ENCODE measurements around the gene PRDM16.
A peak's percentile ranks its signal among the peaks of the same experiment; 100 is the strongest.

The PRDM16 gene

DNA sequence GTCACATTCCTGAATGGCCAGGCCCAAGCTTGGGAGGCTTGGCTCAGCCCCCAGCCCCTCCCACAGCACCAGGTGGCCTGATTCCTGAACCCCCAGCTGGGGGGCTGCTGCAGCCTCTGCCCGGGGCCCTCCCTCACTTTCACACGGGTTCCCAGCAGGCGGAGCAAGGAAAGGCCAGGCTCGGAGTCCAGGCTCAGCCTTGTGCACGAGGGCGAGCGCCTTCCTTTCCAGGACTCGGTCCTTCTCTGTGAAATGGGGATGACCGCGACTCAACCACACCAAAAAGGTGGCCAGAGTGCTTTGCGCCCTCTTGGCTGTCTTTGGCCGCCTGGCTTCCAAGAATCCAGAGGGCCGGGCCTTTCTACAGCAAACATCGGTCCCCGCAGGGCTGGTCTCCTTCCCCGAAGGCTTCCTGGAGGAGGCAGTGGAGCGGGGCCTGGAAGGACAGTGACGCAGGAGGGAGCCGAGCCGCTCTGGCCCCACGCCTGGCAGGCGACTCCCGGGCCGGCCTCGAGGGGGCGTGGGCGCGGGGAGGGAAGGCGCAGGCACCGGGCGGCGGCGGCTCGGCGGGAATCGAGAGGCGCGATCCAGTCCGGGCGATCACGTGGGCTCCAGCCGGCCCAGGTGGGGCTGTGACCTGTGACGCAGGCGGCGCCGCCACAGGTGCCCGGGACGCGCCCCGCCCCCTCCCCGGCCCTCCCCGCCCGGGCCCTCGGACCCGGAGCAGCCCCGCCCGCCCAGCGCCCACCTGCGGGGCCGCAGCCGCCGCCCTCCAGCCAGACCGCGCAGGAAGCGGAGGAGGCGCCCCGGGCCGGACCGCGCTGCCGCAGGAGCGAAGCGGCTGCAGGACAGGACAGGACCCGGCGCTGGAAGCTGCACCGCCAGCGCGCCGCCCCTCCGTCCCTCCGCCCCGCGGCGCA, 385.1 kb downstream of the PRDM16 start, which contains the start of gene ARHGEF16:
Gene ARHGEF16, plus strand, starts transcription at position 775 of the 920 bp plus-strand sequence. CDS start 8,420 bp downstream, outside the sequence.
- Histone ChIP-seq H3K36me3 (ENCODE audit: control insufficient read depth, insufficient read depth, low read length) (peaks cover 10% of the 10 kb centered on the region), H3K4me1 (ENCODE audit: control insufficient read depth, insufficient read depth, low read length) (peaks cover 18% of the 10 kb centered on the region), H3K9ac (ENCODE audit: low read depth, low read length) (peak within 1 kb of the TSS; percentile 72), H3K27ac (ENCODE audit: low read depth, low read length) (peak within 1 kb of the TSS; percentile 99), H3K4me3 (ENCODE audit: low read depth, low read length) (peak within 1 kb of the TSS; percentile 78), H3K27me3 (ENCODE audit: control insufficient read depth, insufficient read depth, low read length) (no peaks in the 10 kb centered on the region), H3K9me3 (ENCODE audit: control insufficient read depth, insufficient read depth, low read length) (no peaks in the 10 kb centered on the region)

DNA sequence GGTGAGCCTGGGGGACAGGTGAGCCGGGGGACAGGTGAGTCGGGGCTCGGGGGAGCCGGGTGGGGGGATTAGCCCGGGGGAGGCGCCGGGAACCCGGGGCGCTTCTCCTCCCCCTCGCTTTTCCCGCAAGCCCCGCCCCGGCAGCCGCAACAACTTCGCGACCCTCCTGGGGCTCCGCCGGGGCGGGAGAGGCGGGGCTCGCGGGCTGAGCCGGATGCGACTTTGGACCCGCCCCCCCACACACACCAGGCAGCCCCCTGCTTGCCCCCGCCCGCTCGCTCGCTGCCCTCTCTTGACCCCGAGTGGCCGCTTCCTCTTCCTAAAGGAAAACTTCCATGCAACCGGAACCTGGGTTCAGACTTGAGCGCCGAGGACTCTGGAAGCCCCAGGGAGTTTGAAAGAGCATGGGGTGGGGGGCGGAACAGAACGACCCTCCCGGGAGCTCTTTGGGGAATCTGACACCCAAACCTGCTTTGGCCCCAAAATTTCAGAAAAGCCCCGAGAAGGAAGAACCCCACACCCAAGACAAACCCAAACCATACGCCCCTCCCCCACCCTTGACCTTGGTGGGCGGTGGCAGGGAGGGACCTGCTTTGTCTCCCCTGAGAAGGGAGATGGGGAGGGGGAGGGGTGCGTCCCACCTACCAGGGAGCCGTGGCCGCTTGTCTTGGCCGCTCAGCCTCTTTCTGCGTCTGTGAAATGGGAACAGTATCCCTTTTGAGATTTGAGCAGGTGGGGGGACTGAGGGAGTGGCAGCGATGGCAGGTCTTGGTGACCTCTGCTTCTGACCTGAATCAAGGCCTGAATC, 386.0 kb downstream of the PRDM16 start:
- no peaks in the 10 kb centered on the region for H3K9me3 ChIP-seq (ENCODE audit: control insufficient read depth, insufficient read depth, low read length)
- H3K4me1 ChIP-seq (ENCODE audit: control insufficient read depth, insufficient read depth, low read length) = peaks cover 18% of the 10 kb centered on the region
- H3K36me3 ChIP-seq (ENCODE audit: control insufficient read depth, insufficient read depth, low read length) = peaks cover 12% of the 10 kb centered on the region
- no peaks in the 10 kb centered on the region for H3K27me3 ChIP-seq (ENCODE audit: control insufficient read depth, insufficient read depth, low read length)
- peak overlapping the region; percentile 99 for H3K27ac ChIP-seq (ENCODE audit: low read depth, low read length)
- H3K4me3 ChIP-seq (ENCODE audit: low read depth, low read length) = peak overlapping the region; percentile 78
- peak overlapping the region; percentile 72 for H3K9ac ChIP-seq (ENCODE audit: low read depth, low read length)

DNA sequence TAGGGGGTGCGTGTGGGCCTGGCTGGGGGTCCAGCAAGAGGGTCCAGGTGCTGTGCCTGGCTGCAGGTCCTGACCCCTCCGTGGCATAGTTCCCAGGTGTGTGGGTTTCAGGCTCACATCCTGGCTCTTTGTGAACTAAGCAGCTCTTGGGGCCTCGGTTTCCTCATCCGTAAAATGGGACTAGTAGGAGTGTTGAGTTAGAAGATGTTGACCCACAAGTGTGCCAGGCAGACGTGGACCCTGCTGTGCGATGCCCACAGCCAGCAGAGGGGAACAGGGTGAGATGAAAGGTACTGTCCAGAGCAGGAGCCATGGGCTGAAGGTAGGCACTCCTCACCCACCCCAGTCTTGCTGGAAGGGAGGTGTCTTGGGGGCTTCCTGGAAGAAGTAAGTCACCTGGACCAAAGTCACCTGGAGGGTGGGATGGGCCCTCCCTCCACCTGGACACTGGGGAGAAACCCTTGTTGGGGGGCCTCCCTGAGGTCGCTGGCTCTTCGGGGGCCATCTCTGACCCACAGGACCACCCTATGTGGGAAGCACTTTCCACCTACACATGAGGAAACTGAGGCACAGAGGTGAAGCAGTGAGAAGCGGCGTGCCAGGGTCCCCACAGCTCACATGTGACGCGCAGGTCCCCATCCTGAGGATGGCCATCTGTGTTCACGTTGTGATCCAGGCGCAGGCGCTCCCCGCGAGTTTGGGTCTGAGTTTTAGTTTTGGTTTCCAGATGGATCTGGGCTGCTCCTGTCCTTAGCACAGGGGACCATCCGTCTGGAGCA, 386.9 kb downstream of the PRDM16 start:
- peaks cover 12% of the 10 kb centered on the region for H3K36me3 ChIP-seq (ENCODE audit: control insufficient read depth, insufficient read depth, low read length)
- H3K27ac ChIP-seq (ENCODE audit: low read depth, low read length) = peak overlapping the region; percentile 99
- H3K9ac ChIP-seq (ENCODE audit: low read depth, low read length) = peak overlapping the region; percentile 71; the same call in 1 of the 2 replicates
- H3K4me3 ChIP-seq (ENCODE audit: low read depth, low read length) = peak overlapping the region; percentile 78
- peaks cover 18% of the 10 kb centered on the region for H3K4me1 ChIP-seq (ENCODE audit: control insufficient read depth, insufficient read depth, low read length)
- H3K9me3 ChIP-seq (ENCODE audit: control insufficient read depth, insufficient read depth, low read length) = no peaks in the 10 kb centered on the region
- H3K27me3 ChIP-seq (ENCODE audit: control insufficient read depth, insufficient read depth, low read length) = no peaks in the 10 kb centered on the region

DNA sequence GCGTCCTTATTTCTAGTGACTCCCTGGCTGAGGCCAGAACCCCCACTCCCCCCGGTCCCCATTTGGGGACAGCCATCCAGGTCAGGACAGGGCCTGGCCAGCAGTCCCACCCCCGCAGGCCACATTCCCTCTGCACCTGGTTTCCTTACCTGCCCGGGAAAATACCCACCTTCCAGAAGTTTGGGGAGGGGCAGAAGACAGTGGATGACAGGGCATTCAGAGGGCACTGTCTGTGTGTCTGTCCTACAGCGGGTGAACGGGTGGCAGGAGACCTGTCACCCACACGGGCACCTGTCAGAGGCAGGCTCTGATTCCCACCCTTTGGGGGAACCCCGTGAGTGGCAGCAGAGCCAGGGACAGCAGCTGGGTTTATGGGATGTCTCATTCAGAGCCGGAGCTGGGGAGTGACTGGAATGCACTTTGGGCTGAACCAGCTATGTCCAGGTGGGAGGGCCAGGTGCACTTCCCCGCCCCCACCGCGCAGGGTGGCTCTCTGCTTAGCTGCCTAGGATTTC, 387.5 kb downstream of the PRDM16 start:
- H3K27me3 ChIP-seq (ENCODE audit: control insufficient read depth, insufficient read depth, low read length) = no peaks in the 10 kb centered on the region
- H3K36me3 ChIP-seq (ENCODE audit: control insufficient read depth, insufficient read depth, low read length) = peaks cover 12% of the 10 kb centered on the region
- H3K27ac ChIP-seq (ENCODE audit: low read depth, low read length) = no peak overlapping the region
- H3K9me3 ChIP-seq (ENCODE audit: control insufficient read depth, insufficient read depth, low read length) = no peaks in the 10 kb centered on the region
- H3K4me3 ChIP-seq (ENCODE audit: low read depth, low read length) = no peak overlapping the region
- H3K9ac ChIP-seq (ENCODE audit: low read depth, low read length) = no peak overlapping the region
- H3K4me1 ChIP-seq (ENCODE audit: control insufficient read depth, insufficient read depth, low read length) = peaks cover 18% of the 10 kb centered on the region

- H3K27me3 ChIP-seq (ENCODE audit: control insufficient read depth, insufficient read depth, low read length) = no peaks in the 10 kb centered on the region
- peaks cover 12% of the 10 kb centered on the region for H3K36me3 ChIP-seq (ENCODE audit: control insufficient read depth, insufficient read depth, low read length)
- no peak overlapping the region for H3K4me3 ChIP-seq (ENCODE audit: low read depth, low read length)
- no peaks in the 10 kb centered on the region for H3K9me3 ChIP-seq (ENCODE audit: control insufficient read depth, insufficient read depth, low read length)
- H3K27ac ChIP-seq (ENCODE audit: low read depth, low read length) = no peak overlapping the region
- peaks cover 18% of the 10 kb centered on the region for H3K4me1 ChIP-seq (ENCODE audit: control insufficient read depth, insufficient read depth, low read length)
- H3K9ac ChIP-seq (ENCODE audit: low read depth, low read length) = no peak overlapping the region
Measured at GRCh38 chr1:3456964-3457909, 388.2 kb downstream of the PRDM16 start.

DNA sequence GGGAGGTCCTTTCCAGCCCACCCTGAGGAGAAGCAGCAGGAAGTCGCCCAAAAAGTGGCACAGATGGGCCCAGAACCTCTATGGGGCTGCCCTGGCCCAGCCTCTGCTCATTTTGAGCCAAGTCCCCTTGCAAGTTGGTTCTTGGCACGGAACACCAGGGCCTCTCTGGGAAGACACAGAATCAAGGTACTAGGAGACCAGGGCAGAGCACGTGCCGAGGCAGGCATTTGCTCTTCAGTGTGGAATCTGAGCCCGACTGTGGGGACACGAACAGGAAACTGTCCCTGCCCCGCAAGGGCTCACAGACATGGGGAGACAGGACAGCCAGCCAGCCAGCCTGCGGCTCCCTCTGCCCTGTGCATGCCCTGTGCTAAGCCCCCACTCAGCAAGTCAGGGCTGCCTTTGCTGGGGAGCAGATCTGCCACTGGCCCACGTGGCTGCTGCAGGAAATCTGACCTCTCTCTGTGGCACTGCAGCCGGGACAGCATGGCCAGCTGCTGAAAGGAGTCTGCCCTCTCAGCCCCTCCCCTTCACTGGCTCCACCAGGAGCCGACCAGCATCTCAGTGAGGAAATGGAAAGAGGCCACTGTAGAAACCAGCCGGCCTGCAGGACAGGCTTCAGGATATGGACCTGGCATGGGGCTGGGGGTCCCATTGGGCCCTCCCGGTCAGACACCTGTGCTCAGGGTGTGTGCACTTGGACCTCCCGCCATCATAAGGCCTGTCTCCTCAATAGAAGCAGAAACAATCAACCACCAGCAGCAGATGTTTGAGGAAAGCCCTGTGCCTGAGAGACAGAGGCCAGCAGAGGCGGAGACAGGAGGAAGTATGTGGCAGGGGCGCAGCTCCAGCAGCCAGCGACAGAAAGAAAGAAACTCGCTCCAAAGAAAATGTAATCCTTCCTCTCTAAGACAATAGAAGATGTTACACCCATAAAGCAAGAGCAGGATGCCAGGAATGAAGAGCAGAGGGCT, 389.2 kb downstream of the PRDM16 start:
- peaks cover 12% of the 10 kb centered on the region for H3K36me3 ChIP-seq (ENCODE audit: control insufficient read depth, insufficient read depth, low read length)
- H3K9ac ChIP-seq (ENCODE audit: low read depth, low read length) = no peak overlapping the region
- peaks cover 18% of the 10 kb centered on the region for H3K4me1 ChIP-seq (ENCODE audit: control insufficient read depth, insufficient read depth, low read length)
- H3K27me3 ChIP-seq (ENCODE audit: control insufficient read depth, insufficient read depth, low read length) = no peaks in the 10 kb centered on the region
- H3K4me3 ChIP-seq (ENCODE audit: low read depth, low read length) = no peak overlapping the region
- no peaks in the 10 kb centered on the region for H3K9me3 ChIP-seq (ENCODE audit: control insufficient read depth, insufficient read depth, low read length)
- H3K27ac ChIP-seq (ENCODE audit: low read depth, low read length) = no peak overlapping the region

DNA sequence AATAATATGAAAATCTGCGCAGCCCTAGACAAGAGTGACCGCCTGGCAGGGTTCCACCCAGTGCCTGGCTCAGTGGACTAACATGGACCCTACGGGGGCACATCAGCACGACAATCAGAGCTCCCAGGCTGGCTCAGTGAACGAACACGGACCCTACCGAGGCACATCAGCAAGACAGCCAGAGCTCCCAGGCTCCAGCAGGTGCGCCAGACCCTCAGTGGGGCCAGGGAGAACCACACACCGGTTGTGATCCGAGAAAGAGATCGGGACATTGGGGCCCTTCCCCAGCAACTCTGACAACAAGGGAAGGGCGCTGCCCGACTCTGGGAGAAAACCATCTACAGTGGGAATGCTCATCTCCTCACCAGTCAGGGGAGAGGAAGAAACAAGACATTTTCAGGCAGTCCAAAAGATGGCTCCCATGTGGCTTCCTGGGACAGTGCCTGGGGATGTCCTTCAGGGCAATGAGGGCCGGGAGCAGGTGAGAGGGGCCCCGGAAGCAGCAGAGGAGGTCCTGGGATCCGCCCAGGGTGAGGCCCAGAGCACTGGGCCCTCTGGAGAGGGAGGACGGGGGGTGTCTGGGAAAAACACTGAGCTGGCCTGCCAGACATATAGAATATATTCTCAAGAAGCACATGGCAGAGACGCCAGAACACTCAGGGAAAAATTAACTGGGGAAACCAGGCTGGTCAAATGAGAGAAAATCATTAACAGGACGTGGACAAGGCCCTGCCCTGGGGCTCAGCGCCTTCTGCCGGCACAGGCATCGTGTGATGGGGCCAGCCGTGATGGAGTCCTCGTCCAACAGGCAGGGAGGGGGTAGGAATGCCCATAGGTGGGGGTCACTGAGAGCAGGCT, 390.3 kb downstream of the PRDM16 start:
- H3K9me3 ChIP-seq (ENCODE audit: control insufficient read depth, insufficient read depth, low read length) = no peaks in the 10 kb centered on the region
- H3K9ac ChIP-seq (ENCODE audit: low read depth, low read length) = no peak overlapping the region
- no peaks in the 10 kb centered on the region for H3K27me3 ChIP-seq (ENCODE audit: control insufficient read depth, insufficient read depth, low read length)
- peaks cover 8% of the 10 kb centered on the region for H3K4me1 ChIP-seq (ENCODE audit: control insufficient read depth, insufficient read depth, low read length)
- H3K36me3 ChIP-seq (ENCODE audit: control insufficient read depth, insufficient read depth, low read length) = peaks cover 21% of the 10 kb centered on the region
- H3K27ac ChIP-seq (ENCODE audit: low read depth, low read length) = no peak overlapping the region
- H3K4me3 ChIP-seq (ENCODE audit: low read depth, low read length) = no peak overlapping the region

DNA sequence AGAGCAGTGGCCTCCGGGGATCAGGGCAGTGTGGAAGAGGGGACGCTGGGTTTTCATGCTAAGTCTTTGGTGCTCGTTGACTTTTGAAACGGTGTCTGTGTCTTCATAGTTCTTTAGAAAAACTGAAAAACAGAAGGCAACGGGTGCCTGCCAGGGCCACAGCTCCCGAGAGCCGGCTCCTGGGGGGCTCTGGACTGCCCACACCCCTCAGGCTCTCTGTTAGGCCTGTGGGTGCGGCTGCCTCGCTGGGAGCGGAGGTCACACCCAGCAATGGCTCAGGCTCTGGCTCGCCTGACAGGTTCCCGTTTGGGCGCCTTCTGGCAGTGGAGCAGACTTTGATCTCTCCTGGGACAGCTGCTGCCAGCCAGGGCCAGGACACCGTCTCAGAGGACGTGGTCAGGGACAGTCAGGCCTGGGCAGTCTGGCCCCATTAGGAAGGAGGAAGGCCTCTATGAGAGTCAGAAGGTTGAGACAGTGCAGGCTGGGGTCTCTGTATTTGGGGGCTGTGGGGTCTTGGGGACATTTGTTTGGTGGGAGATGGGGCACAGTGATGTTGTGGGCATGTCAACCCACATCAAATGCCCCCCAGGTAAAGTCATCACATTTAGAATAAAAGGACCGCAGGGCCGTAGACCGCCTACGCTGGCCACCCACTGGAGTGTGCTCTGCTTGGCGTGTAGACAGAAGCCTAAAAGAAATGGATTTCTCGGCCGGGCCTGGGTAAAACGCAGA, 391.1 kb downstream of the PRDM16 start:
- Histone ChIP-seq H3K4me1 (ENCODE audit: control insufficient read depth, insufficient read depth, low read length) (peaks cover 8% of the 10 kb centered on the region), H3K4me3 (ENCODE audit: low read depth, low read length) (no peak overlapping the region), H3K36me3 (ENCODE audit: control insufficient read depth, insufficient read depth, low read length) (peaks cover 26% of the 10 kb centered on the region), H3K9me3 (ENCODE audit: control insufficient read depth, insufficient read depth, low read length) (no peaks in the 10 kb centered on the region), H3K27me3 (ENCODE audit: control insufficient read depth, insufficient read depth, low read length) (no peaks in the 10 kb centered on the region), H3K27ac (ENCODE audit: low read depth, low read length) (peak overlapping the region; percentile 40), H3K9ac (ENCODE audit: low read depth, low read length) (no peak overlapping the region)
